PC-3 (cell line): Measurements from ENCODE around the gene TRIP11. TPM values are rescaled to one million over a fixed set of nuclear protein-coding genes. Genes with fewer than 3 reads are reported as not detected.

Experiments used
- ATAC-seq: fragments of 200-7000 bp; cut with Tn5 transposase; 2 replicates; pipeline ENCODE4 v1.9.1; 2020; ENCODE audit warnings: mild to moderate bottlenecking, moderate library complexity
- BruUV-seq: library from RNA; stranded (reverse); fragments of 400-500 nt; replicated peaks from 2 replicates; lab custom pipeline; 2021; lab: Mats Ljungman, UMichigan
- CTCF ChIA-PET: fragments of 300-600 bp; sonication (Branson Sonifier 250); formaldehyde crosslinking; loops from one replicate; lab custom pipeline; 2022; ENCODE audit warnings: antibody characterized with exemption; lab: Charles Lee
- POLR2A ChIA-PET: fragments of 300-600 bp; sonication (Branson Sonifier 250); formaldehyde crosslinking; loops from one replicate; lab custom pipeline; 2022; ENCODE audit warnings: antibody characterized with exemption; ENCODE audit not compliant: unreplicated experiment; lab: Charles Lee
- DNase-seq: peaks from one replicate; pipeline ENCODE4 v3.0.0-alpha.2; 2015
- H2AFZ ChIP-seq: fragments of 300-600 bp; sonication (generic); 2 replicates; pipeline ENCODE4 v1.6.0; 2016; ENCODE audit warnings: antibody characterized with exemption, low read length
- H3F3A ChIP-seq: fragments of 300-600 bp; sonication (generic); one replicate; pipeline ENCODE4 v1.6.0; 2017; ENCODE audit warnings: antibody characterized with exemption, low read length, control low read depth, mild to moderate bottlenecking; ENCODE audit not compliant: unreplicated experiment
- H3K27ac ChIP-seq: fragments of 300-600 bp; sonication (generic); 2 replicates; pipeline ENCODE4 v1.5.1; 2016; ENCODE audit warnings: mild to moderate bottlenecking, low read length
- H3K27me3 ChIP-seq: fragments of 300-600 bp; sonication (generic); 2 replicates; pipeline ENCODE4 v1.6.1; 2016; ENCODE audit warnings: low read length, mixed read lengths
- H3K36me3 ChIP-seq: fragments of 300-600 bp; sonication (generic); 2 replicates; pipeline ENCODE4 v1.6.1; 2016; ENCODE audit warnings: low read depth, mixed run types, low read length, mixed read lengths
- H3K4me1 ChIP-seq: fragments of 300-600 bp; sonication (generic); 2 replicates; pipeline ENCODE4 v1.5.1; 2016; ENCODE audit warnings: low read length; ENCODE audit not compliant: insufficient read depth
- H3K4me2 ChIP-seq: fragments of 300-600 bp; sonication (generic); 2 replicates; pipeline ENCODE4 v1.6.0; 2016; ENCODE audit warnings: low read length
- H3K4me3 ChIP-seq: fragments of 300-600 bp; sonication (generic); 2 replicates; pipeline ENCODE4 v1.5.1; 2016; ENCODE audit warnings: mild to moderate bottlenecking, low read length, mixed read lengths
- H3K79me2 ChIP-seq: fragments of 300-600 bp; sonication (generic); 2 replicates; pipeline ENCODE4 v1.6.1; 2017; ENCODE audit warnings: low read length, mixed read lengths
- H3K9ac ChIP-seq: fragments of 300-600 bp; sonication (generic); 2 replicates; pipeline ENCODE4 v1.6.0; 2016; ENCODE audit warnings: mild to moderate bottlenecking, low read length
- H3K9me2 ChIP-seq: fragments of 300-600 bp; sonication (generic); replicated peaks from 2 replicates; pipeline ENCODE4 v1.6.1; 2016; ENCODE audit warnings: mixed run types, low read length, mixed read lengths
- H3K9me3 ChIP-seq: fragments of 300-600 bp; sonication (generic); 2 replicates; pipeline ENCODE4 v1.6.1; 2016; ENCODE audit warnings: low read length, mixed read lengths
- H4K20me1 ChIP-seq: fragments of 300-600 bp; sonication (generic); 2 replicates; pipeline ENCODE4 v1.6.1; 2016; ENCODE audit warnings: low read length, mixed read lengths
- CTCF ChIP-seq: fragments of 300-600 bp; sonication (generic); conservative IDR thresholded peaks from 2 replicates; pipeline ENCODE4 v1.5.1; 2017; ENCODE audit warnings: antibody characterized with exemption, low read depth, mild to moderate bottlenecking, low read length
- EZH2 ChIP-seq: fragments of 300-600 bp; sonication (generic); IDR thresholded peaks from one replicate; pipeline ENCODE4 v1.6.1; 2017; ENCODE audit warnings: antibody characterized with exemption, mild to moderate bottlenecking, low read length; ENCODE audit not compliant: unreplicated experiment
- EZH2phosphoT487 ChIP-seq: fragments of 300-600 bp; sonication (generic); IDR thresholded peaks from 2 replicates; pipeline ENCODE4 v1.6.1; 2018; ENCODE audit warnings: mild to moderate bottlenecking, antibody characterized with exemption, low read length, borderline replicate concordance
- intact Hi-C: fragments of 100-400 bp; cut with micrococcal nuclease; formaldehyde crosslinking; loops from 2 replicates; pipeline ENCODE4 v1.9.0; 2023
- total RNA-seq: library from RNA; depleted of rRNA; stranded (reverse); fragments of >200 nt; gene quantifications from 2 replicates; pipeline ENCODE4 v1.2.3, GENCODE V29; 2014

The TRIP11 gene
- total RNA-seq, 1 experiment from 2014 or later: 14.3 TPM

GRCh38 chr14:91997492-91997891, 42.4 kb downstream of the TRIP11 start:
- POLR2A ChIA-PET: no interaction called here
- CTCF ChIA-PET: interaction anchor here (0.6 to 1.2 kb wide), 8 partner anchors 12 to 348 kb away, joined by 3 to 7 read pairs (median 4); no protein-coding TSS in a partner anchor
- Histone ChIP-seq H4K20me1 (no peaks in the 10 kb centered on the region), H3K9me2 (no peaks in the 10 kb centered on the region), H3K36me3 (peaks cover 9% of the 10 kb centered on the region; the same call in 1 of the 2 replicates), H3F3A (no peaks in the 10 kb centered on the region), H3K4me1 (peaks cover 9% of the 10 kb centered on the region; the same call in 1 of the 2 replicates), H3K27me3 (no peaks in the 10 kb centered on the region), H3K9me3 (no peaks in the 10 kb centered on the region), H3K27ac (peak overlapping the region; percentile 37), H3K4me2 (peak overlapping the region; percentile 21; the same call in 1 of the 2 replicates), H3K4me3 (no peak overlapping the region), H3K79me2 (no peaks in the 10 kb centered on the region), H2AFZ (peak overlapping the region; percentile 32; the same call in 1 of the 2 replicates), H3K9ac (0 out of 2 replicates have a peak overlapping the region, but pooled peaks have one; percentile 10)
- DNase-seq: no peak
- TSS peak; percentile 56 for BruUV-seq
- TF ChIP-seq EZH2phosphoT487 (no peak), EZH2 (no peak), CTCF (no peak)
- intact Hi-C loops: loop anchor here (5.0 kb wide), 1 partner anchor 345 kb away; no protein-coding TSS in a partner anchor
- peak; percentile 42 for ATAC-seq

GRCh38 chr14:91996948-91997371, 42.9 kb downstream of the TRIP11 start:
- ATAC-seq (peak; percentile 86), DNase-seq (peak; percentile 57)
- Histone ChIP-seq H3K4me1 (peaks cover 9% of the 10 kb centered on the region; the same call in 1 of the 2 replicates), H3K27me3 (no peaks in the 10 kb centered on the region), H3K9me3 (no peaks in the 10 kb centered on the region), H3K36me3 (peaks cover 9% of the 10 kb centered on the region; the same call in 1 of the 2 replicates), H4K20me1 (no peaks in the 10 kb centered on the region), H3K27ac (peak overlapping the region; percentile 37), H3K4me2 (peak overlapping the region; percentile 21; the same call in 1 of the 2 replicates), H3F3A (no peaks in the 10 kb centered on the region), H3K9me2 (no peaks in the 10 kb centered on the region), H3K4me3 (no peak overlapping the region), H3K9ac (no peak overlapping the region), H3K79me2 (no peaks in the 10 kb centered on the region), H2AFZ (peak overlapping the region; percentile 32; the same call in 1 of the 2 replicates)
- BruUV-seq: TSS peak; percentile 25
- ChIA-PET POLR2A (no interaction called here), CTCF (interaction anchor here (0.6 to 1.2 kb wide), 10 partner anchors 12 to 1153 kb away, joined by 3 to 7 read pairs (median 4); no protein-coding TSS in a partner anchor)
- intact Hi-C loops: loop anchor here (5.0 kb wide), 1 partner anchor 345 kb away; no protein-coding TSS in a partner anchor
- TF ChIP-seq EZH2phosphoT487: no peak
- peak; percentile 83 for TF ChIP-seq CTCF

GRCh38 chr14:91987192-91987591, 52.7 kb downstream of the TRIP11 start:
- intact Hi-C loops: no loop called here
- Histone ChIP-seq H3K9me3 (no peaks in the 10 kb centered on the region), H3K4me2 (no peak overlapping the region), H3K36me3 (peaks cover 30% of the 10 kb centered on the region), H4K20me1 (no peaks in the 10 kb centered on the region), H3K79me2 (no peaks in the 10 kb centered on the region), H3K9ac (no peak overlapping the region), H3K27ac (no peak overlapping the region), H3K4me3 (no peak overlapping the region), H3K4me1 (peaks cover 8% of the 10 kb centered on the region; the same call in 1 of the 2 replicates), H2AFZ (no peak overlapping the region), H3K27me3 (no peaks in the 10 kb centered on the region), H3K9me2 (no peaks in the 10 kb centered on the region), H3F3A (no peaks in the 10 kb centered on the region)
- CTCF ChIA-PET: no interaction called here
- no TSS peak for BruUV-seq
- TF ChIP-seq EZH2 (no peak), CTCF (no peak), EZH2phosphoT487 (no peak)
- DNase-seq (no peak), ATAC-seq (no peak)
- POLR2A ChIA-PET: no interaction called here
